HG02884 (cell line): ENCODE measurements around the gene PECR.

Source experiments
- ATAC-seq: cut with Tn5 transposase; IDR thresholded peaks from one replicate; pipeline ENCODE4 v1.9.1; 2021; ENCODE audit warnings: mild to moderate bottlenecking, moderate library complexity; ENCODE audit not compliant: unreplicated experiment

Gene PECR

DNA sequence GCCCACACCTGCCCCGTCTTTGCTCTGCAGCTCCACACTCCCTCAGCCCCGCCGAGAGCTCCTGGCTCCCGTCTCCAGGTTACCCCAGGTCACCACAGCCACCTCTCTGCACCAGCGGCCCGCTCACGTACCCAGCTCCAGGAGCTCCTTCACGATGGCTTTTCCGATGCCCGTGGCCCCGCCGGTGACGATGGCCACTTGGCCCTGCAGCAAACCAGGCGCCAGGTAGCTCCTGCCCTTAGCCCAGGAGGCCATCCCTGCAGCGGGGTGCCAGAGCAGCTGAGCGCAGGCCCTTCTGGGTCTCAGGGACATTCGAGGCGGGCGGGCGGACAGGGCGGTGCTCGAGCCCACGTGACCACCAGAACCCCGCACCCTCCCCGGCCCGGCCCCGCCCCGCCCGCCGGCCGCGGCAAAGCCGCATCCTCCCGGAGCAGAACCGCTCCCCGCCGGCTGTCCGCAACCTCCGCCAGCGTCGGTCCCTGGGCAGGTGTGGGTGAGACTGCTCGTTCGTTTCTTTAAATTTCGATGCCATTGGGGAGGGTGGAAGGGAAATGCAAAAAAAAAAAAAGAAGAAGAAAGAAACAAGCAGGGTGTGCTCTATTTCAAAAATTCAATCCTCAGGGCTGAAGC lies at the start of gene PECR, which contains the start of gene TMEM169:
TSS of gene PECR (minus strand) at position 323 of the 630 bp plus-strand sequence. CDS start at position 255, 68 bp downstream.
TSS of gene TMEM169 (plus strand) at position 433 of the 630 bp plus-strand sequence. CDS start 14,045 bp downstream, outside the sequence.
- ATAC-seq, result peak; percentile 91

DNA sequence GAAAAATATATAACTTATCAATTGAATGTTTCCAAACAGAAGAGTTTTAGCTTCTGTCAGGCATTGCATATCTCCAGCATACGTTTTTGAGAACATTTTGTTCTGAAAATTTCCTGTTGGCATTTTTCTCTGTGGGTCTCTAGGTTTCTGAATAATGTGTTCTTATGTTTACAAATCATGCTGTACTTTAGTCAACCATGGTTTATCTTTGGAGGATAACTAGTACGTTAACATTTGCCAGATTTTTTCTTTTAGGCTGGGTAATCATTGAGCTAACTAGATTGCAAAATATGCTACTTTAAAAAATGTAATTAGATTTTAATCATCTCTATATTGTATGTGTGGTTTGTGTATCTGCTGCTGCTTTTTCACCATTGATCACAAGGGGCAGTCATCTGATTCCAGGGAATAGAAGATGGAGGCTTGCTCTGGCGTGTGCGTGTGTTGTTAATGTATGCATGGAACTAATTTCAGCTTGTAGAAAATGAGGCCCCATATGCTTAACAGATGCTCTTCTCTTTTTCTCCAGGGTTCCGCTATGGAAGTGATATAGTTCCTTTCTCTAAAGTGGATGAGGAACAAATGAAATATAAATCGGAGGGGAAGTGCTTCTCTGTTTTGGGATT lies 48.9 kb upstream of the PECR start:
- ATAC-seq, result no peak

DNA sequence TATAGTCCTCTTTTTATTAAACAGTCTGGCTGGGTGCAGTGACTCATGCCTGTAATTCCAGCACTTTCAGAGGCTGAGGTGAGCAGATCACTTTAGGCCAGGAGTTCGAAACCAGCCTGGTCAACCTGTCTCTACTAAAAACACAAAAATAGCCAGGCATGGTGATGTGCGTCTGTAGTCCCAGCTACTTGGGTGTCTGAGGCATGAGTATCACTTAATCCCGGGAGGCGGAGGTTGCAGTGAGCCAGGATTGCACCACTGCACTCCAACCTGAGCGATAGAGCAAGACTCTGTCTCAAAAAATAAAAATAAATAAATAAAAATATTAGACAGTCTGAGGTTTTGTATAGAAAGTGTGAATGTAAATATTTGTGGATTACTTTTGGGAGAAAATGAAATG lies 45.3 kb upstream of the PECR start:
- no peak for ATAC-seq

DNA sequence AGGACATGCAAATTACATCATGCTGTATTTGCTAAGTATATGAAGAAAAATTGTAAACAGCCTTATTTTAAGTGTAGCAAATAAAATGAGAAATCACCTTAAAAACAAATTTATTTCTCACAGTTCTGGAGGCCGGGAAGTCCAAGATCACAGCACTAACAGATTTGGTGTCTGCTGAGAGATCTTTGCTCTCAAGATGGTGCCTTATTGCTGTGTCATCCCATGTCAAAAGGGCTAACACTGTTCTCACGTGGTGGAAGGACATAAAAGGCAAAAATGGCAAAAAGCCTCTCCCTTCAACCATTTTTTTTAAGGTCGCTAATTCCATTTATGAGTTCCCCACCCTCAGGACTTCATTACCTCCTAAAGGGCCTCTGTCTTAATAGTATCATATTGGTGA lies 39.6 kb upstream of the PECR start:
- no peak for ATAC-seq

DNA sequence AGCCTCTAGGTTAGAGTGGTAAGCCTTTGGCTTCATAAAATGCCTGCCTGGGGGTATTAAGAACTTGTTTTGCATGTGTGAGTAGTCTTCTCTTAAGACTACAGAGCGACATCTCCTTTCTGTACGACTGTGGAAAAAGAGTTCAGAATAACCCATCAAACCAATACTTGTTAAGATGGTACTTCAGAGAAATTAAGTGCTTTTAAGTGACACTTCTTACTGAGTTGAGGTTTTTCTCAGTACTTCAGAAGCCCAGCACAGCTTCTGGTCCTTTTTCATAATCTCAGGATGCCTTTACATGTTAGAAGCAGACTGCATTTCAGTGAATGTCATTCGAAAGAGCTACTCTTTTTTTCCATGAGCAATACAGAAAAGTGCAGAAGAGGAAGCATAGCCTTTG lies 38.4 kb upstream of the PECR start:
- no peak for ATAC-seq

DNA sequence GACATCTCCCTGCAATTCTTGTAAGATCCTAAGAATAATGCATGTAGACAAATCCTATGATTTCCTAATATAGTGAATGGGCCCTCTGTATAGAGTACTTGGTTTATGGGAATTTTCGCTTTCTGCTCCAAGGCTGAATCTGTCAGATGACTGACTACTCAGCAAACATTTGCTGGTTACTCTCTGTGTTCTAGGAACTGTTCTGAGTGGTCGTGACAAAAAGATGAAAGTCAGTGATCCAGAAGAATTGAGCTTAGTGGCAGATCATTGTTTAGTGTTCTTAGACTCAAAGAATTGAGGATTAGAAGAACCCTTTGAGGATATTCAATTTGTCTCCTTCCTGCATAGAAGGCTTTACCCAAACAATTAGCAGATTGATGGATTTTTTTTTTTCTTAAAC lies 37.5 kb upstream of the PECR start:
- no peak for ATAC-seq

DNA sequence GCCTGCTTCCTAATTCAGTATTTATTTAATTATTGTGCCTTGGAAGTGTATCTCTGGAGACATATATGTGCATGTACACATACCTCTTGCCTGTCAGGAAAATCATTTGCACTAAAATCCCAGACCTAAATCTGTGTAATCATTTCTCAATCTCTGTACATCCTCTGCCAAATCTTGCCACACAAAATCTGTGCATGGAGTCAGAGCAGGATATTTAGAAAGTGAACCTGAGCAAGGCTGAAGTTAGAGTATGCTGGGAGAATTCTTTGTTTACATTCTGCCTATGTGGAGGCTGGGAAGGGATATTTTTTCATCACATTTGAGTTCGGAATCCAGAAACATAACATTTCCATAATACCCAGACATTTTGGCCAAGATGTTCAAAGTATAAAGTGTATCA lies 36.9 kb upstream of the PECR start:
- no peak for ATAC-seq

DNA sequence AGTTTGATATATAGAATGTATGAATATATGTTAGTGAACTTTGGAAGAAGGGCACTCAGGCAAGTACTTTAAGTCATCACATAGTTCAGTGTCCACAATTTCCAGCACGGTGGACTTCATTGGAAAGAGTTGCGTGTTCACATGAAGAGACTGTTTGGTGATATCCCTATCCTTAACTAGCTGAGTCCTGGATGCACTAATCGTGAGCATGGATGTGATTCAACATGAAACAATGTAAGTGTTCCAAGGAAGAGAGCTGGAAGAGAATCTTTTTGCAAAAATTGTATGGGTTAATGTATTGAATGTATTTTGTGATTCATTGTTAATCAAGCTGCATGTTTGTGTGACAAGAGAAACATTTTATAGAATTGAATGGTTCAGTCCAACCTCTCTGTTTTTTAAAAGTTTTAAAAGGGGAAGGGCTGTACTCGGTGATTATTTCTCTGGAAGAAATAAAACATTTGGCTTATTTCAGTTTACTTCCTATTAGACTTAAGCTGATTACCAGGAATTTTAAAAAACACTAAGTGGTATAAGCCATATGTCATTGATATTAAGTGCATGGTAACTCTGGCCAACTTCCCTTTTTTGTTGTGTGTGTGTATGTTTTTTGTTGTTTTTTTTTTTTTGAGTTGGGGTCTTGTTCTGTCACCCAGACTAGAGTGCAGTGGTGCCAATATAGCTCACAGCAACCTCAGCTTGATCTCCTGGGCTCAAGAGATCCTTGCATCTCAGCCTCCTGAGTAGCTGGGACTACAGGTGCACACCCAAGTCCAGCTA lies 36.1 kb upstream of the PECR start:
- no peak for ATAC-seq

DNA sequence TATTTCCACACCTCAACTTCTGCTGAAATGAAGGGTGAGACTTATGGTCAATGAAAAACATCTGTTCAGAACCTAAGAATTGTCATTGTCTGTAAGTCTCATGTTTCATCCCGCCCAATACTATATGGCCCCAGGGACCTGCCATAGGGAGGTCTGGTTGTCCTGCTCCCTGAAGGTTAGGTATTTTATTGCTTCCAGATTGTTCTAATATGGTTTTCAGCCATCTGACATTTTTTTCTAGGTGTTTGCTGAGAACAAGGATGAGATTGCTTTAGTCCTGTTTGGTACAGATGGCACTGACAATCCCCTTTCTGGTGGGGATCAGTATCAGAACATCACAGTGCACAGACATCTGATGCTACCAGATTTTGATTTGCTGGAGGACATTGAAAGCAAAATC lies 34.8 kb upstream of the PECR start:
- no peak for ATAC-seq

DNA sequence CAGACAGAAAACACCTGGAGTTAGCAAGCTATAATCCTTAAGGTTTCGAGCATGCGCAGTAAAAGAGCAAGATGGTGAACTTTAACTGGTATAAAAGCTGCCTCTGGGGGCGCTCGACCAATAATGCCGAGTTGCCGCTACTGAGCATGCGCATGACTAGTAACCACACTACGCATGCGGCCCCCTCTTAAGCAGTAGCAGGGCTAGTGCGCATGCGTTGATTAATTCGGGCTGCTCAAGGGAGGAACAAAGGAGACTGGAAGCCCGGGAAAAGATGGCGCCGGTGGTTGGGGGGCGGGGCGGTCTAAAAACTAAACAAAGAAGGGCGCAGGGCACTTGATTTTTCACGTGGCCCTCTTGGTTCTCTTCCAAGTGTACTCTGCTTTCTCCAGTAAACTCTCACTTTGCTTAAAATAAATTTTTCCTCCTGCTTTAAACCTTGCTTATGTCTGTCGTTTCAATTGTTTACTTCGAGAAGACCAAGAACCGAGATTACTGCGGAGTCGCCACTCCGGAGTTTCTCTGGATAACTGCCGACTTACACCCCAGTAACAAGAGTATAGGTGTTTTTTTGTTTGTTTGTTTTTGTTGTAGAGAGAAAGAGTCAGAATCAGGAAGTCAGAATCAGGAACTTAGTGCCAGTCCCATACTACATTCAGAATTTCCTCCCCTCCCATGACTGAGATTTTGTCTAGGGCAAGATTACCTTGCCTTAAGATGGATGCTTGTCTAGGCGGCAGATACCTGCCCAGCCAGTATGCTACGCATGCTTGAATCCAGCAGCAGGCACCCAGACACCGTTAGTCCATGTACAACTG lies 33.3 kb upstream of the PECR start:
- ATAC-seq, result peak; percentile 35

DNA sequence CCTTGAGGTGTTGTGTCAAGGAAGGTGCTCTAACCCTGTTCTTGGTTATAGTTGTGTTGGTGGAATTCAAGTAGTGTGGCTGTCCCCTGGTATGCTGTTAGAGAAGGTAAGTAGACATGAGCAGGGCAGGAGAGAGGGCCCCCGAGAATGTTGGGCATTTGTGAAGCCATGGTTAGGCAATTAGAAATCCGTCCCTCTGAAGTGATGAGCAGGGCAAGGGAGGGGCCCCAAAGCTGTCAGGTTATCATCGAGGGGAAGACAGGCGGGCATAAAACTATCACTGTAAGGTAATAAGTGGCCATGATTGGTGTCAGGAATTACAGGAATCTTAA lies 32.7 kb upstream of the PECR start:
- no peak for ATAC-seq

DNA sequence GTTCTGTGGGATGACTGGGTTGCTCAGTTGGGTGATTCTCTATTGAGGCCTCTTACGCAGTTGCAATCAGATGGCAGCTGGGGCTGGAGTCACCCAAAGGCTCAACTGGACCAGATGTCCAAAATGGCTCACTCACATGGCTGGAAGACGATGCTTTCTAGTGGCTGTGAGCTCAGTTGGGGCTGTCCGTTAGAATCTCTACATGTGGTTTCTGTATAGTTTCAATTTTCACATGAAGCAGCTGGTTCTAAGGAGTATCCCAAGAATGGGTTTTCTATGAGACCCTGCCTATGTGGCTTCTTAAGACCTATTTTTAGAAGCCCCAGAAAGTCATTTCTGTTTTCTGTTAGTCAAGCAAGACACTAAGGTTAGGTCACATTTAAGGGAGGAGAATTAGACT lies 32.0 kb upstream of the PECR start:
- ATAC-seq, result peak; percentile 68

DNA sequence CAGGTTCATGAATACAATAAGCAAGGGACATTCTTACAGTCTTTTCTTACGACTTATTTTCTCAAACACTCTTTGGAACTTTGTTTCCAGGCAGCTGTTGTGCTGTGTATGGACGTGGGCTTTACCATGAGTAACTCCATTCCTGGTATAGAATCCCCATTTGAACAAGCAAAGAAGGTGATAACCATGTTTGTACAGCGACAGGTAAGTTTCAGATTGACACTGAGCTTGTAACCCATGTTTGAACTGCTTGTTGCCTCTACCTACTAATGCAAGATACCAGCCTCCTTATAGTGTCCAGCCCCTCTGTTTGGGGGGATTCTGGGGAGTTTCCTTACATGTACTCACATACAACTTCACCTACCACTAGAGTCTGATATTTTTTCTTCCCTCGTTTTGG lies 31.3 kb upstream of the PECR start:
- no peak for ATAC-seq

DNA sequence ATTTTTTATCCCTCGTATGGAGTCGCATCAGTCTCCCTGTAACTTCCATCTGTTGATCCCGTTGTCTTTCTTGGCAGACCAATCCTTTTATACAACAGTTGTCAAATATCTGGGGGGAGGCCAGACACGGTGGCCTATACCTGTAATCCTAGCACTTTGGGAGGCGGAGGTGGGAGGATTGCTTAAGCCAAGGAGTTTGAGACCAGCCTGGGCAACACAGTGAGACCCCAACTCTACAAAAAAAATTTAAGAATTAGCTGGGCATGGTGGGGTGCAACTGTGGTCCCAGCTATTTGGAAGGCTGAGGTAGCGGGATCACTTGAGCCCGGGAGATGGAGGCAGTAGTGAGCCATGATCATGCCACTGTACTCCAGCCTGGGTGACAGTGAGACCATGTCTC lies 29.5 kb upstream of the PECR start:
- ATAC-seq, result no peak

DNA sequence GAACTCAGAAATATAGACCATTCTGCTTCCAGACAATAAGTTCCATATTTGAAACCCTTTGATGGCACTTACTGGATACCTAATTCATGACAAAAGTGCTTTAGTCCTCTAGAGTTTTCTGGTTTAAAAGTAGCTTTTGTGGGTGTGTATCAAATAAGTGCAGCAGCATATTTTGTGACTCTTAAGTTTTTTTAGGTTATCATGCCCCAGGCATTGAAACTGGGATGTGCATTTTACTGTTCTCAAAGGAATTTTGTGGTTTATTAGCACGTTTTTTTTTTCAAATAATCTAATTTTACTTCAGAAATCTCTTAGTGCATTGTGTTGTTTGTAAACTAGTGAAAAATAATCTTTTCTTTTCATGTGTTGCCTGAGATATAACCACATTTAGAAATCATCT lies 29.0 kb upstream of the PECR start:
- ATAC-seq, result no peak

DNA sequence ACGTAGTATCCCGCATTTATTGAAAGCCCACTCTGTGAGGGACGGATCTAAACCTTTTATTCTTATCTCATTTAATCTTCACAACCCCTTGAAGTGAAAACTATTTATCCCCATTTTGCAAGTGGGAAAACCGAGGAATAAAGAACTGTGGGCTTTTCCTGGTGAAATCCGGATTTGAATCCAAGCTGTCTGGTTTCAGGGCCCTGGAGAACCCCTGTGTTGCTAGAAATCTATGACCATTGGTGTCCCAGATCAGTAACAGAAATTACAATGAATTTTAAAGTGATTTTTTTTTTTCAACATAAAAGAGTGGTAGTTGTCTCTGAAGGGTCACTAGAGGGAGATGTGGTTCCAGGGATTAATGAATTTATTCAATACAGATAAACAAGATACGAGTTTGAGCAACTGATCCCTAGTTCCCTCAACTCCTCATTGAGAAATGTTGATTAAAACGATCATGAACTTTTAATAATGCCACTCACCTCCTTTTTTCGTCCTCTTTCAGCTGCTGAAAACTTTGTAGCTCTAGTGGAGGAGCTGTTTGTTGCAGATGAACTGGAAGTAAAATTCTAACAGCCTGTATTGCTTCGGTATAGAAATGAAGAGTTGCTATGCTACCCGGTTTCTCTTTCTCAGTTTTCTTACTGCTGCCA lies 28.5 kb upstream of the PECR start:
- no peak for ATAC-seq

DNA sequence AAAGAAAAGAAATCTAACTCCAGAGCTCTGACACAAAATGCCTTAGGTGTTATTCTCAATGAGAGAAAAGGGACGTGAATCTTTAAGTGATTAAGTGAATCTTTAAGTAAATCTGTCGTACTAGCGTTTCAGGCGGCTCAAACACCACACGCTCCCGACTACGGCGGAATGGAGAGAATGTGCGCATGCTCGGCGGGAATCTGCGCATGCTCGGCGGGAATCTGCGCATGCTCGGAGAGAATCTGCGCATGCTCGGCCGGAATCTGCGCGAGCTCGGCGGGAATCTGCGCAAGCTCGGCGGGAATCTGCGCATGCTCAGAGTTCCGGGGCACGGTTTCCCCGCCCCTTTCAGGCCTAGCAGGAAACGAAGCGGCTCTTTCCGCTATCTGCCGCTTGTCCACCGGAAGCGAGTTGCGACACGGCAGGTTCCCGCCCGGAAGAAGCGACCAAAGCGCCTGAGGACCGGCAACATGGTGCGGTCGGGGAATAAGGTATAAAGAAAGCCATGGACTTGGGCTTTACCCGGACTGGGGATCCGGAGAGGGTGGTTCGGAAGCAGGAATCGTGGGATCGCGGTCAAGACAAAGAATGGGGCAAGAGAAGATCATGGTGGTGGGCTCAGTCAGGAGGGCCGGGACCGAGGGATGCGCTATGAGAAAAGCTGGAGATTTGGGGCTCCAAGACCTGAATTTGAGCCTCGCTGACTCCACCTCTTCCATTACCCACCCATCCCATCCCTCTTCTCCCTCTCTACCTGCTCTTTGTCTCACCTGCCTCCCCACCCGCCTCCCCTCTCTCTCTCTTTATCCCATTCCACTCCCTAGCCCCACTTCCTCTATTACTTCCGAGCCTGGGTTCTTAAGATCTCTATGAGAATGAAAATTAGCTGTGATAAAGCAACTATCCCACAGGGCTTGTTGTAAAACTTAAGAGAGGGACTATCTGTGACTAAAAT lies 27.6 kb upstream of the PECR start, which contains the start of gene XRCC5:
TSS of gene XRCC5 (plus strand) at position 382 of the 955 bp plus-strand sequence. CDS start at position 471, 89 bp downstream.
- peak; percentile 39 for ATAC-seq

DNA sequence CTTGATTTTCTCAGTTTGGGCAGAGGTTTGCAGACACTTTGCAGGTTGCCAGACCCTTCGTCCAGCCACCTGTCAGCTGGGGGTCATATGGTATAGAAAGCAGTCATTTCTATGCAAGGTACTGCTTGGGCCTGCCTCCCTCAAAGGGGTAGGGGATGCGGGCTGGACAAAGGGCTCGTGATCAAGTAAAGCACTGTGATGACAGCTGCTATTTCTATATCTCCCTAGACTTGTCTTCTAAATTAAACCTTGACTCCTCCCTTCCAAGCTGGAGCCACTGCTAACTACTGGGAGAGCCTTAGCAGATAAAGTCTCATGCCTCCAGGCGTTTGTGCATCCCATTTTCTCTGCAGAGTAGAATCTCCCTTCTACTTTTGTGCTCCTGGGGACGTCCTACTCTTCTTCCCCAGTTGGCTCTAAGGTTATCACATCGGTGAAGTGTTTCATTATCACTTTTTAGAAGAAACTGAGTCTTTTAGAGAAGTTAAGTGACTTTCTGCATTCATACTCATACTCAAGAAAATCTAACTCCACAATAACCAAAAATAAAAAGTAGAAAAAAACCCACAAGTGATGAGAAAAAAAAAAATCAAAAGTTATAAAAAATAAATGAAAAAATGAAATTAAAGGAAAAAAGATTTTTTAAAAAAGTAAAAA lies 26.8 kb upstream of the PECR start:
- ATAC-seq, result no peak

DNA sequence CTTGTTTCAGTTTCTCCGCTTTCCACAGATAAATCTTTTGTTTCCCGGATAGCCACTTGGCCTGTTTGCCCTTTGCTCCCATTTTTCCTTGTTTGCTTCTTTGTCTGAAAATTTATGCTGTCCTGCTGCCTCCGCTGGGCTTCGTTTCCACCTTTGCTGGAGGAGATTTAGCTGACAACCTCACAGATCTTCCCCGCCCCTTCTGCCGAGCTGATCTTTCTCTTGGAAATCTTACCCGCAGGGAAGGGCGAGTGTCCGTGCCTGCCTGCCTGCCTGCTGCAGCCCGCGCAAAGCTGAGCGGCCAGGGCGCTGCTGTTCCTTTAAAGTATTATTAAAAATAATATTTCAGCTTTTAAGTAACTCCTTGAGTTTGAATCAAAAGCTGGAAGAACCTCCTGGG lies 26.2 kb upstream of the PECR start:
- no peak for ATAC-seq
